ENCODE measurements around the gene SAA1. TPM values are rescaled to one million over a fixed set of nuclear protein-coding genes. Genes with fewer than 3 reads are reported as not detected.

The SAA1 gene
- total RNA-seq, 2 experiments from 2014 or later, result not detected

DNA sequence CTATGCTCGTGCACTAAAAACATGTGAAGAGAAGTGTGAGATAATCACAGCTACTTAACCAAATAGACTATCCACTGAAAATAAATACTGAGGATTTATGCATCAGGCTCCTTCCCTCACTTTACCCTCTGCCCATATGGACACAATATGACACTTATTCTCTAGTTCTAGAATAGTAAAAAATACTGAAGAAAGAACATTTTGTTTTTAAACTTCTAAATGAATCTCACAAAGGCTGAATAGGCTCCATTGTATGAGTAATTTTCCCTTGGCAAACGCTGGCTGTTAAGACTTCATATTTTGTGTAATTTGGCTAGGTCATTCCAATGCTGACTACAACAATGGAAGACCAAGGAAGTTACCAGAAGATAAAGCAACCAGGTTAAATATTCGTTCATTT, 45.9 kb downstream of the SAA1 start:
- DNase-seq (ENCODE audit: low spot score), result no peak
- H3K4me2 ChIP-seq (ENCODE audit: low read length), result no peak overlapping the region
- no TSS peak for BruUV-seq (replicated peaks)
- peaks cover 17% of the 10 kb centered on the region; the same call in 1 of the 2 replicates for H3K79me2 ChIP-seq (ENCODE audit: insufficient read depth, low read depth, low read length)
- ChIA-PET POLR2A (interaction anchor here (1.2 to 3.0 kb wide), 3 partner anchors 9 to 23 kb away, joined by 3 to 16 read pairs (median 3); partner anchors contain the start of gene HPS5), CTCF (ENCODE audit: unreplicated experiment) (no interaction called here)
- no peaks in the 10 kb centered on the region for H3K9me3 ChIP-seq (ENCODE audit: low read length)
- H3K4me3 ChIP-seq (ENCODE audit: low read depth, low read length, poor library complexity, severe bottlenecking), result no peak overlapping the region
- intact Hi-C loops (cut with micrococcal nuclease; ENCODE audit: unreplicated experiment), result no loop called here
- peaks cover 14% of the 10 kb centered on the region for H3K4me1 ChIP-seq (ENCODE audit: insufficient read depth, low read length, poor library complexity, severe bottlenecking)
- no peak overlapping the region for H3K27ac ChIP-seq (ENCODE audit: low read depth, low read length, poor library complexity, severe bottlenecking)
- TF ChIP-seq CTCF (conservative IDR thresholded peaks at IDR 0.05; ENCODE audit: low read length), result no peak
- no peak for TF ChIP-seq EZH2phosphoT487 (IDR thresholded peaks at IDR 0.05; ENCODE audit: borderline replicate concordance, low read depth, low read length)
- peaks cover 80% of the 10 kb centered on the region for H3K36me3 ChIP-seq (ENCODE audit: insufficient read depth, low read length)
- H2AFZ ChIP-seq (ENCODE audit: low read length), result no peak overlapping the region
- H4K20me1 ChIP-seq (ENCODE audit: insufficient read depth, low read length), result no peaks in the 10 kb centered on the region
- H3K9me2 ChIP-seq (ENCODE audit: insufficient read depth, low read length), result no peaks in the 10 kb centered on the region

DNA sequence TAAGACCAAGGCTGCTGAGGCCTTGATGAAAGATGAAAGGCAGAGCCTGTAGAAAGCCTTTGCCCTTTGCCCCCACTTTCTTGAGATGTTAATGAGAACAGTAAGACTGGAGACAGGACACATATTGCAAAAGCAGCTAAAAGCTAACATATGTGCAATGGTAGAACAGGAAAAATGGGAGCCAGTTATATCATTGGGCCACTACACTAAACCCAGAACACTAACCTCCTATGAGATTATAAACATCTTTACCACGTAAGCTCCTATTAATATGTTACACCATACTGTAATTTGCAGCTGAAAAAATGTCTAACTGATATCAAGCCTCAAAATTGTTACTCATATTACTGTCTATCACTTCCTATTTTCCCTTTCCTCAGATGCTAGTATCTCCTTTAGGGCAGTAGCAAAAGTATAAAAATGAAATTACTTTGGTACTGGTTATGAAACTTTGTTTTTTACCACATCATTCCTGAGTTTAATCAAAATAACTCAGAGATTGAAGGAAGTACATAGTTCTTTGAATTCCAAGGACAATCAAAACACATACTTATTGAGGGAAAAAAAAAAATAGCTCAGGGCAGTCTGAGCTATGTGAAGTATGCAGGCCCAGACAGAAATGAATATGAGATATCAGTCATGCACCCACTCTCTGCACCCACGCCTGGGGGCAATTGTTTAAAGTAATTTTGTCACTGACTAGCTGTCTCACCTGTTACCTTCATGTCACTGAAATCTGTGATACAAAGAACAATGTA, 46.8 kb downstream of the SAA1 start:
- intact Hi-C loops (cut with micrococcal nuclease; ENCODE audit: unreplicated experiment), result no loop called here
- Histone ChIP-seq H3K9me3 (ENCODE audit: low read length) (no peaks in the 10 kb centered on the region), H4K20me1 (ENCODE audit: insufficient read depth, low read length) (no peaks in the 10 kb centered on the region), H3K4me1 (ENCODE audit: insufficient read depth, low read length, poor library complexity, severe bottlenecking) (peaks cover 14% of the 10 kb centered on the region), H3K9me2 (ENCODE audit: insufficient read depth, low read length) (no peaks in the 10 kb centered on the region), H3K4me3 (ENCODE audit: low read depth, low read length, poor library complexity, severe bottlenecking) (no peak overlapping the region), H3K27ac (ENCODE audit: low read depth, low read length, poor library complexity, severe bottlenecking) (no peak overlapping the region), H3K4me2 (ENCODE audit: low read length) (no peak overlapping the region), H3K79me2 (ENCODE audit: insufficient read depth, low read depth, low read length) (peaks cover 21% of the 10 kb centered on the region), H2AFZ (ENCODE audit: low read length) (no peak overlapping the region), H3K36me3 (ENCODE audit: insufficient read depth, low read length) (peaks cover 79% of the 10 kb centered on the region)
- TF ChIP-seq CTCF (conservative IDR thresholded peaks at IDR 0.05; ENCODE audit: low read length), result no peak
- no TSS peak for BruUV-seq (replicated peaks)
- DNase-seq (ENCODE audit: low spot score), result no peak
- ChIA-PET POLR2A (interaction anchor here (0.6 to 3.0 kb wide), 7 partner anchors 8 to 425 kb away, joined by 3 to 16 read pairs (median 3); partner anchors contain the start of genes HPS5 and TSG101), CTCF (ENCODE audit: unreplicated experiment) (no interaction called here)
